Thymus (tissue), 11 donors: ENCODE results near the gene CFDP1. TPM values are rescaled to one million over a fixed set of nuclear protein-coding genes. Genes with fewer than 3 reads are reported as not detected.

ENCODE experiments used
- DNase-seq, 9 donors: peaks; one replicate each; pipeline ENCODE4 v3.0.0-alpha.2; 2013; ENCODE audit warnings: low spot score in 9 of 9, low read depth in 6 of 9, missing footprints in 1 of 9
- H3K27ac ChIP-seq, 2 donors: one replicate each; pipeline ENCODE4 v1.5.1; 2013; ENCODE audit warnings: control low read depth in 1 of 2, low read depth in 1 of 2, low read length in 1 of 2, mild to moderate bottlenecking in 1 of 2, moderate library complexity in 1 of 2
- H3K27me3 ChIP-seq, 2 donors: one replicate each; pipeline ENCODE4 v1.5.1; 2013; ENCODE audit warnings: low read length in 1 of 2; ENCODE audit not compliant: control insufficient read depth in 2 of 2, insufficient read depth in 1 of 2
- H3K36me3 ChIP-seq, 2 donors: one replicate each; pipeline ENCODE4 v1.5.1; 2013; ENCODE audit warnings: low read length in 1 of 2, mild to moderate bottlenecking in 1 of 2, moderate library complexity in 1 of 2; ENCODE audit not compliant: control insufficient read depth in 2 of 2, insufficient read depth in 2 of 2
- H3K4me1 ChIP-seq, 2 donors: one replicate each; pipeline ENCODE4 v1.5.1; 2013; ENCODE audit warnings: low read length in 2 of 2; ENCODE audit not compliant: control insufficient read depth in 2 of 2, insufficient read depth in 2 of 2
- H3K4me3 ChIP-seq, 2 donors: one replicate each; pipeline ENCODE4 v1.5.1; 2013; ENCODE audit warnings: low read length in 2 of 2, control low read depth in 1 of 2, mild to moderate bottlenecking in 1 of 2
- H3K9me3 ChIP-seq, 2 donors: one replicate each; pipeline ENCODE4 v1.5.1; 2013; ENCODE audit warnings: low read length in 1 of 2, mild to moderate bottlenecking in 1 of 2; ENCODE audit not compliant: control insufficient read depth in 2 of 2, insufficient read depth in 1 of 2
- WGBS: extraction: QIAGEN DNeasy Blood & Tissue Kit; methylation state at CpG from one replicate; pipeline ENCODE4 v1.1.7; 2013; 5-methylcytosine and 5-hydroxymethylcytosine counted together
- polyA plus RNA-seq: library from polyadenylated mRNA; stranded (reverse); fragments of 200-250 nt; gene quantifications from one replicate; pipeline ENCODE4 v1.2.3, GENCODE V29; 2013
- total RNA-seq: library from RNA; stranded (reverse); fragments of 120-200 nt; gene quantifications from one replicate; pipeline ENCODE4 v1.2.4, GENCODE V29; 2013
- donor health status: healthy.

The CFDP1 gene
- total and polyA plus RNA-seq, 2 donors = 78.3 to 78.5 TPM

- H3K27me3 ChIP-seq = no peaks in the 10 kb centered on the region
- peaks cover 43 to 50% of the 10 kb centered on the region in 2 donors for H3K36me3 ChIP-seq
- H3K4me3 ChIP-seq = no peak overlapping the region
- DNase-seq = no peak
- WGBS = 89% methylated on average over 1 of the region's 1 CpG
- no peak overlapping the region for H3K27ac ChIP-seq
- no peaks in the 10 kb centered on the region for H3K9me3 ChIP-seq
- H3K4me1 ChIP-seq = peaks cover 0 to 13% of the 10 kb centered on the region in 2 donors
Observed at GRCh38 chr16:75301804-75302203, 131.5 kb downstream of the CFDP1 start.

GRCh38 chr16:75298267-75298666, 135.0 kb downstream of the CFDP1 start:
- Histone ChIP-seq H3K36me3 (peaks cover 38 to 57% of the 10 kb centered on the region in 2 donors), H3K4me3 (no peak overlapping the region)
- DNase-seq = no peak

GRCh38 chr16:75296606-75297005, 136.7 kb downstream of the CFDP1 start:
- no peak for DNase-seq
- H3K4me3 ChIP-seq = no peak overlapping the region
- no peak overlapping the region for H3K27ac ChIP-seq
- WGBS = 95% methylated on average over 1 of the region's 1 CpG
- peaks cover 0 to 1% of the 10 kb centered on the region in 2 donors for H3K9me3 ChIP-seq
- peaks cover 43 to 57% of the 10 kb centered on the region in 2 donors for H3K36me3 ChIP-seq
- H3K4me1 ChIP-seq = no peaks in the 10 kb centered on the region
- H3K27me3 ChIP-seq = no peaks in the 10 kb centered on the region

More at GRCh38 chr16:75298267-75298666, 135.0 kb downstream of the CFDP1 start:
- WGBS = 98% methylated on average over 6 of the region's 6 CpGs
- H3K27ac ChIP-seq = no peak overlapping the region
- H3K4me1 ChIP-seq = no peaks in the 10 kb centered on the region
- no peaks in the 10 kb centered on the region for H3K9me3 ChIP-seq
- no peaks in the 10 kb centered on the region for H3K27me3 ChIP-seq

- Histone ChIP-seq H3K27ac (no peak overlapping the region), H3K4me3 (no peak overlapping the region), H3K27me3 (peaks cover 3 to 5% of the 10 kb centered on the region in 2 donors), H3K4me1 (no peaks in the 10 kb centered on the region), H3K36me3 (peaks cover 44 to 50% of the 10 kb centered on the region in 2 donors), H3K9me3 (peaks cover 0 to 1% of the 10 kb centered on the region in 2 donors)
- no peak for DNase-seq
- 98% methylated on average over 6 of the region's 6 CpGs for WGBS
Observed at GRCh38 chr16:75294773-75295459, 138.4 kb downstream of the CFDP1 start.

GRCh38 chr16:75293772-75294171, 139.5 kb downstream of the CFDP1 start:
- H3K36me3 ChIP-seq = peaks cover 38 to 39% of the 10 kb centered on the region in 2 donors
- no peak overlapping the region for H3K4me3 ChIP-seq
- peaks cover 4 to 7% of the 10 kb centered on the region in 2 donors for H3K27me3 ChIP-seq
- DNase-seq = no peak
- no peak overlapping the region for H3K27ac ChIP-seq
- peaks cover 0 to 1% of the 10 kb centered on the region in 2 donors for H3K9me3 ChIP-seq
- 99% methylated on average over 6 of the region's 6 CpGs for WGBS
- peaks cover 2 to 4% of the 10 kb centered on the region in 2 donors for H3K4me1 ChIP-seq

GRCh38 chr16:75293173-75293572, 140.1 kb downstream of the CFDP1 start:
- no peak overlapping the region for H3K4me3 ChIP-seq
- H3K4me1 ChIP-seq = peaks cover 8 to 10% of the 10 kb centered on the region in 2 donors
- peaks cover 6 to 7% of the 10 kb centered on the region in 2 donors for H3K27me3 ChIP-seq
- no peak for DNase-seq
- no peak overlapping the region for H3K27ac ChIP-seq
- H3K9me3 ChIP-seq = peaks cover 0 to 1% of the 10 kb centered on the region in 2 donors
- H3K36me3 ChIP-seq = peaks cover 33 to 36% of the 10 kb centered on the region in 2 donors
- WGBS = 98% methylated on average over 4 of the region's 4 CpGs

GRCh38 chr16:75292691-75293090, 140.6 kb downstream of the CFDP1 start:
- Histone ChIP-seq H3K27me3 (peaks cover 10% of the 10 kb centered on the region in 2 donors), H3K36me3 (peaks cover 32 to 36% of the 10 kb centered on the region in 2 donors), H3K27ac (no peak overlapping the region), H3K9me3 (peaks cover 0 to 1% of the 10 kb centered on the region in 2 donors), H3K4me1 (peaks cover 13 to 15% of the 10 kb centered on the region in 2 donors), H3K4me3 (no peak overlapping the region)
- 96% methylated on average over 3 of the region's 3 CpGs for WGBS
- no peak for DNase-seq

- H3K36me3 ChIP-seq = peaks cover 24 to 29% of the 10 kb centered on the region in 2 donors
- no peak overlapping the region for H3K27ac ChIP-seq
- H3K27me3 ChIP-seq = peaks cover 13 to 26% of the 10 kb centered on the region in 2 donors
- peaks cover 1 to 3% of the 10 kb centered on the region in 2 donors for H3K9me3 ChIP-seq
- no peak for DNase-seq
- peaks cover 15% of the 10 kb centered on the region in 2 donors for H3K4me1 ChIP-seq
- H3K4me3 ChIP-seq = no peak overlapping the region
Observed at GRCh38 chr16:75289189-75289588, 144.1 kb downstream of the CFDP1 start.

- no peak overlapping the region for H3K4me3 ChIP-seq
- H3K36me3 ChIP-seq = peaks cover 23 to 27% of the 10 kb centered on the region in 2 donors
- no peak overlapping the region for H3K27ac ChIP-seq
- H3K27me3 ChIP-seq = peaks cover 13 to 26% of the 10 kb centered on the region in 2 donors
- peaks cover 1 to 3% of the 10 kb centered on the region in 2 donors for H3K9me3 ChIP-seq
- H3K4me1 ChIP-seq = peaks cover 15% of the 10 kb centered on the region in 2 donors
- DNase-seq = peak in 7 of 9 donors; percentile 26 to 77 (median 40)
- 32% methylated on average over 10 of the region's 10 CpGs for WGBS
Observed at GRCh38 chr16:75288596-75289120, 144.6 kb downstream of the CFDP1 start.
